ENCODE results near the gene NHEJ1.
A peak's percentile ranks its signal among the peaks of the same experiment; 100 is the strongest.

Gene NHEJ1

GRCh38 chr2:219104107-219105035 is 56.2 kb downstream of the NHEJ1 start:
- peak; percentile 96 for TF ChIP-seq CTCF (IDR thresholded peaks at IDR 0.05; ENCODE audit: low read depth, low read length)
- peak; percentile 45 to 57 for DNase-seq (ENCODE audit: low read depth in 2 of 2)
- no peak overlapping the region for H3K4me3 ChIP-seq (replicated peaks in 1 of 2; ENCODE audit: low read depth in 2 of 2, low read length in 2 of 2)

- no peak overlapping the region for H3K4me3 ChIP-seq (replicated peaks in 1 of 2; ENCODE audit: low read depth in 2 of 2, low read length in 2 of 2)
- DNase-seq (ENCODE audit: low read depth in 2 of 2) = peak in 1 of 2 donors; percentile 72
- TF ChIP-seq CTCF (IDR thresholded peaks at IDR 0.05; ENCODE audit: low read depth, low read length) = no peak
Measured at GRCh38 chr2:219099329-219099728, 61.3 kb downstream of the NHEJ1 start.

- TF ChIP-seq CTCF (IDR thresholded peaks at IDR 0.05; ENCODE audit: low read depth, low read length) = no peak
- no peak overlapping the region for H3K4me3 ChIP-seq (replicated peaks in 1 of 2; ENCODE audit: low read depth in 2 of 2, low read length in 2 of 2)
- peak in 1 of 2 donors; percentile 57 for DNase-seq (ENCODE audit: low read depth in 2 of 2)
Measured at GRCh38 chr2:219095406-219095935, 65.1 kb downstream of the NHEJ1 start.

- no peak overlapping the region for H3K4me3 ChIP-seq (replicated peaks in 1 of 2; ENCODE audit: low read depth in 2 of 2, low read length in 2 of 2)
- no peak for DNase-seq (ENCODE audit: low read depth in 2 of 2)
- no peak for TF ChIP-seq CTCF (IDR thresholded peaks at IDR 0.05; ENCODE audit: low read depth, low read length)
Measured at GRCh38 chr2:219094171-219094570, 66.4 kb downstream of the NHEJ1 start.

- TF ChIP-seq CTCF (IDR thresholded peaks at IDR 0.05; ENCODE audit: low read depth, low read length) = no peak
- no peak for DNase-seq (ENCODE audit: low read depth in 2 of 2)
- no peak overlapping the region for H3K4me3 ChIP-seq (replicated peaks in 1 of 2; ENCODE audit: low read depth in 2 of 2, low read length in 2 of 2)
Measured at GRCh38 chr2:219090436-219091299, 69.9 kb downstream of the NHEJ1 start.

- DNase-seq (ENCODE audit: low read depth in 2 of 2) = no peak
- TF ChIP-seq CTCF (IDR thresholded peaks at IDR 0.05; ENCODE audit: low read depth, low read length) = no peak
- H3K4me3 ChIP-seq (replicated peaks in 1 of 2; ENCODE audit: low read depth in 2 of 2, low read length in 2 of 2) = no peak overlapping the region
Measured at GRCh38 chr2:219089330-219089729, 71.3 kb downstream of the NHEJ1 start.
